Measurements from ENCODE around the gene ATP9B. TPM values are rescaled to one million over a fixed set of nuclear protein-coding genes. Genes with fewer than 3 reads are reported as not detected.

The ATP9B gene
- 10.8 and 24.1 TPM in 2 replicates for total RNA-seq

DNA sequence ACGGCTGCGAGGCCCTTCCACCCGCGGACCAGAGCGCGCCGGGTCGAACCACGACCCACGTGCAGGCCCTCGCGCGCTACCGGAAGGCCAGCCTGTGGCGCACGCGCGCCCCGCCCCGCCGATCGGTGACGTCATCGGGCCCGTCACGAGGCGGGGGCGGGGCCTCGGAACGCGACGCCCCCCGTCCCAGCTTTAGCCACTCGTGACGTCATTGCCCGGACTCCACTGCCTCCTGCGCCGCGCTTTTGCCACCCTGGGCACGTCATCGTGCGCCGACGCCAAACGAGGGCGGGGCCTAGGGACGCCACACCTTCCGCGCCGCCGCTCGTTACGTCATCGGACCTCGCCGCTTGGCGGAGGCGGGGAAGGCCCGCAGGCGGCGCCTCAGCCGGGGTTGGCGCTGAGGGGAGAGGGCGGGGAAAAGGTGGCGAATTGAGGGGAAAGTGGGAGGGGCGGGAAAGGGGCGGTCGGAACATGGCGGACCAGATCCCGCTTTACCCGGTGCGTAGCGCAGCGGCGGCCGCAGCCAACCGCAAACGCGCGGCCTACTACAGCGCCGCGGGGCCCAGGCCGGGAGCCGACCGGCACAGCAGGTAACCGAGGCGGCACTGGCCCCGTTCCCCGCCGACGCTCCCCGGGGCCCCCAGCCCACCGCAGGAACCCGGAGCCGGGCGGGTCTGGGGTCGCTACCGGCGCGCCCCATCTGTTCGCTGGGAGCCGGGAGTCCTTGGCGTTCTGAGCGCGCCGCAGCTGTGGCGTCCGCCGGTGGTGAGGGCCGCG lies at the start of gene ATP9B:
Gene ATP9B, plus strand, starts transcription at position 458 of the 780 bp plus-strand sequence. Its CDS starts 17 bp downstream, at position 475.
- DNase-seq (ENCODE audit: low read depth) (peak; percentile 85), FAIRE-seq (no peak)
- Histone ChIP-seq H3K27me3 (ENCODE audit: control insufficient read depth, insufficient read depth, low read length) (no peaks in the 10 kb centered on the region), H3K4me3 (ENCODE audit: low read depth, low read length) (peak within 1 kb of the TSS; percentile 59), H3K36me3 (ENCODE audit: control insufficient read depth, insufficient read depth, low read length) (no peaks in the 10 kb centered on the region)
- TF ChIP-seq, protein P1, sequence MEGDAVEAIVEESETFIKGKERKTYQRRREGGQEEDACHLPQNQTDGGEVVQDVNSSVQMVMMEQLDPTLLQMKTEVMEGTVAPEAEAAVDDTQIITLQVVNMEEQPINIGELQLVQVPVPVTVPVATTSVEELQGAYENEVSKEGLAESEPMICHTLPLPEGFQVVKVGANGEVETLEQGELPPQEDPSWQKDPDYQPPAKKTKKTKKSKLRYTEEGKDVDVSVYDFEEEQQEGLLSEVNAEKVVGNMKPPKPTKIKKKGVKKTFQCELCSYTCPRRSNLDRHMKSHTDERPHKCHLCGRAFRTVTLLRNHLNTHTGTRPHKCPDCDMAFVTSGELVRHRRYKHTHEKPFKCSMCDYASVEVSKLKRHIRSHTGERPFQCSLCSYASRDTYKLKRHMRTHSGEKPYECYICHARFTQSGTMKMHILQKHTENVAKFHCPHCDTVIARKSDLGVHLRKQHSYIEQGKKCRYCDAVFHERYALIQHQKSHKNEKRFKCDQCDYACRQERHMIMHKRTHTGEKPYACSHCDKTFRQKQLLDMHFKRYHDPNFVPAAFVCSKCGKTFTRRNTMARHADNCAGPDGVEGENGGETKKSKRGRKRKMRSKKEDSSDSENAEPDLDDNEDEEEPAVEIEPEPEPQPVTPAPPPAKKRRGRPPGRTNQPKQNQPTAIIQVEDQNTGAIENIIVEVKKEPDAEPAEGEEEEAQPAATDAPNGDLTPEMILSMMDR (IDR thresholded peaks at IDR 0.05; ENCODE audit: insufficient read depth, low read length, severe bottlenecking) = no peak

- Histone ChIP-seq H3K4me3 (ENCODE audit: low read depth, low read length) (no peak overlapping the region), H3K36me3 (ENCODE audit: control insufficient read depth, insufficient read depth, low read length) (no peaks in the 10 kb centered on the region), H3K27me3 (ENCODE audit: control insufficient read depth, insufficient read depth, low read length) (no peaks in the 10 kb centered on the region)
- FAIRE-seq = no peak
- TF ChIP-seq, protein P1 (IDR thresholded peaks at IDR 0.05; ENCODE audit: insufficient read depth, low read length, severe bottlenecking) = no peak
- no peak for DNase-seq (ENCODE audit: low read depth)
Observed at GRCh38 chr18:79019881-79020280, 49.3 kb upstream of the ATP9B start.

DNA sequence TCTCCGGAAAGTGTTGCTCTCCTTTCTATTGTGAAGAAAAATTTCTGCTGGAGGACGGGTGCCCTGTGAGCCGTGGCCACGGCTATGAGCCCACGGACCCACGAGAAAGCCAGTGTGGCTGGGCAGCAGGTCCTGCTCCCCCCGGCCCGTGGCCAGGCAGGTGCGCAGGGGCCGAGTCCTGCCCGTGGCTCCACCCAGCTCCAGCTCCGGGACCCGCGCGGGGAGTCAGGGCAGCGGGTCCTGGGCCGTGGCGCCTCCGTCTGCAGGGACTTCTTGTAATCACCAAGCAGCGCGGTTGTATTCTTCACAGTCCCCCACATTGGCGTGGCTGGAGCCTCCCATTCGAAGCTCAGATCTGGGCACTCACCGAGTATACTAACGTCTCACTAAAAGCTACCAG lies 46.6 kb upstream of the ATP9B start:
- Histone ChIP-seq H3K4me3 (ENCODE audit: low read depth, low read length) (no peak overlapping the region), H3K36me3 (ENCODE audit: control insufficient read depth, insufficient read depth, low read length) (no peaks in the 10 kb centered on the region), H3K27me3 (ENCODE audit: control insufficient read depth, insufficient read depth, low read length) (no peaks in the 10 kb centered on the region)
- TF ChIP-seq, protein P1 (IDR thresholded peaks at IDR 0.05; ENCODE audit: insufficient read depth, low read length, severe bottlenecking) = no peak
- no peak for FAIRE-seq
- no peak for DNase-seq (ENCODE audit: low read depth)

DNA sequence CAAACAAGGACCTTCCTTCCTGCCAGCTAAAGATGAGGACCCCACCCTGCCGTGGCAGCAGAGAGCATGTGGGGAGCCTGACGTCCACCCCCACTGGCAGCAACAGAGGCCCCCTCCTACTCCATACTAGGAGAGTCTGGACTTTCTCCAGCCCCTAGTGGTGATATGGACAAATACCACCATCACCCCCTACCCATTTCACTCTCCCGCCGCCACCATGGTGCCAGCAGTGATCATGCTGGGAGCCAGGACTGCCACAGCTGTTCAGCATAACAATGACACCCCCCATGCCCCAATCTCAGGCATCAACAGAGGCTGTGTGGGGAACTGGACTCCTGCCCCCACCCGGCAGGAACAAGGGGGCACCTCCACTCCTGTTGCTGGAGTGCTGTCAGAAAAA lies 42.7 kb upstream of the ATP9B start:
- DNase-seq (ENCODE audit: low read depth) (no peak), FAIRE-seq (no peak)
- TF ChIP-seq, protein P1 (IDR thresholded peaks at IDR 0.05; ENCODE audit: insufficient read depth, low read length, severe bottlenecking) = no peak
- Histone ChIP-seq H3K27me3 (ENCODE audit: control insufficient read depth, insufficient read depth, low read length) (no peaks in the 10 kb centered on the region), H3K36me3 (ENCODE audit: control insufficient read depth, insufficient read depth, low read length) (no peaks in the 10 kb centered on the region), H3K4me3 (ENCODE audit: low read depth, low read length) (no peak overlapping the region)

DNA sequence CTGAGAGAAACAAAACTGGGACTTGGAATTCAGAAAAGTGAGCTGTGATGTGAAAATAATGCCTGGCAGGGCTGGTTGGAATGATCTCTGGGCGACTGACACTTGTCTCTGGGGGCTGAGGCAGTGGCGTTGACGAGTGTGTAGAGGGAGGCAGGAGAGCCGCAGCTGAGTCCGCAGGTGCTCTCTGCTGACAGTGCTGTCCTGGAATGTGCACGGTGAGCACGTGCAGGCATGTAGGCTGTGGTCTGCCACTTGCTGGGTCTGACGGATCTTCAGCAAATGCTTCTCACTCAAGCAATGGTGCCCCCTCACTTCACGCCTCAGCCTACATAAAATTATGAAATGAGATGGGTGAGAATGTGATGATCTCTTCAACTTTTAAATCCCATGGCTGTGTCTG lies 38.5 kb upstream of the ATP9B start:
- Histone ChIP-seq H3K36me3 (ENCODE audit: control insufficient read depth, insufficient read depth, low read length) (no peaks in the 10 kb centered on the region), H3K27me3 (ENCODE audit: control insufficient read depth, insufficient read depth, low read length) (no peaks in the 10 kb centered on the region), H3K4me3 (ENCODE audit: low read depth, low read length) (no peak overlapping the region)
- TF ChIP-seq, protein P1 (IDR thresholded peaks at IDR 0.05; ENCODE audit: insufficient read depth, low read length, severe bottlenecking) = no peak
- DNase-seq (ENCODE audit: low read depth) (no peak), FAIRE-seq (no peak)

DNA sequence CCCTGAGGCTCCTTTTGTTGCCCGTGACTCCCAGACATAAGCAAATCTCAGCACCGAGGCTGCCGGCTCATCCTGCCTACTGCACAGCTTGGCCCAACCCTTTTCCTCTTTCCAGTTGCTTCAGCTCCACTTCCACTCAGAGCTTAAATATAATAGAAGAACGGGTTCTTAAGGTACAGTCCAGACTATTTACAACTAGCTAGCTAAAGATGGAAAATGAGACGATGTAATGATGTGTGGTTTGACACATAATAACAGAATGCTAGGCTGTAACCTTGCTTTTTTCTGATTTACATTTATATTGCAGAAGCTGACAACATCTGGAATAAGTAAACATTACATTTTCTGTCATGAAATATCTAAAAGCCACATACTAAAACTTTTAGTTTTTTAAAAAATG lies 26.9 kb upstream of the ATP9B start:
- no peaks in the 10 kb centered on the region for H3K27me3 ChIP-seq (ENCODE audit: control insufficient read depth, insufficient read depth, low read length)
- FAIRE-seq (no peak), DNase-seq (ENCODE audit: low read depth) (no peak)
- TF ChIP-seq, protein P1 (IDR thresholded peaks at IDR 0.05; ENCODE audit: insufficient read depth, low read length, severe bottlenecking) = no peak
- no peak overlapping the region for H3K4me3 ChIP-seq (ENCODE audit: low read depth, low read length)
- H3K36me3 ChIP-seq (ENCODE audit: control insufficient read depth, insufficient read depth, low read length) = no peaks in the 10 kb centered on the region
